Fibroblast of mammary gland (primary cell): ENCODE measurements around the gene PDRG1.
"Not testable (repeated sequence)": the region's sequence is repeated elsewhere in the genome, so short reads cannot be mapped to it uniquely, and the experiment has no call there.

Experiments
- DNase-seq: peaks from one replicate; pipeline ENCODE4 v3.0.0-alpha.2; 2010; ENCODE audit warnings: low read depth
- H3K4me3 ChIP-seq: 2 replicates; pipeline ENCODE4 v1.5.1; 2011; ENCODE audit warnings: low read depth, mild to moderate bottlenecking, low read length, moderate library complexity; ENCODE audit not compliant: control insufficient read depth
- TF ChIP-seq, protein P1 (sequence below): conservative IDR thresholded peaks from 2 replicates; pipeline ENCODE4 v1.5.1; 2011; ENCODE audit warnings: low read depth, low read length, inconsistent platforms; ENCODE audit not compliant: control insufficient read depth, insufficient read depth

PDRG1 gene

DNA sequence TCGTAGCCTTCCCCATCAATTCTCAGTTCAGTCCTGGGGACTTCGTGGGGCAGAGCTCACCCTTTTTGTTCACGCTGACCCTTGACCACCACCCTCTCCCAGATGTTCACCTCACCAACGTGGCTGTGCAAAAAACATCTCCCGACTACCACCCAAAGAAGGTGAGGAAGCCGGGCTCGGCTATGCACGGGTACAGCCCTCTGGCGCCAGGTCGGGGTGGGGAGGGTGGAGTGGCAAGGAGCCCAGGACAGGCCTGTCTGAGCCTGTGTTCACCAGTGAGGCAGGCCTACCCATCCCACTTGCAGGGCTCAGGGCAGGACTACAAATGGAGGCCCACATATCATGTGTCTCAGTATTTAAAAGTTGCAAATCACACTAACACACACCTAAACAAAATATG is 18.1 kb downstream of the PDRG1 start:
- no peak overlapping the region for H3K4me3 ChIP-seq
- DNase-seq, result no peak
- TF ChIP-seq, protein P1, sequence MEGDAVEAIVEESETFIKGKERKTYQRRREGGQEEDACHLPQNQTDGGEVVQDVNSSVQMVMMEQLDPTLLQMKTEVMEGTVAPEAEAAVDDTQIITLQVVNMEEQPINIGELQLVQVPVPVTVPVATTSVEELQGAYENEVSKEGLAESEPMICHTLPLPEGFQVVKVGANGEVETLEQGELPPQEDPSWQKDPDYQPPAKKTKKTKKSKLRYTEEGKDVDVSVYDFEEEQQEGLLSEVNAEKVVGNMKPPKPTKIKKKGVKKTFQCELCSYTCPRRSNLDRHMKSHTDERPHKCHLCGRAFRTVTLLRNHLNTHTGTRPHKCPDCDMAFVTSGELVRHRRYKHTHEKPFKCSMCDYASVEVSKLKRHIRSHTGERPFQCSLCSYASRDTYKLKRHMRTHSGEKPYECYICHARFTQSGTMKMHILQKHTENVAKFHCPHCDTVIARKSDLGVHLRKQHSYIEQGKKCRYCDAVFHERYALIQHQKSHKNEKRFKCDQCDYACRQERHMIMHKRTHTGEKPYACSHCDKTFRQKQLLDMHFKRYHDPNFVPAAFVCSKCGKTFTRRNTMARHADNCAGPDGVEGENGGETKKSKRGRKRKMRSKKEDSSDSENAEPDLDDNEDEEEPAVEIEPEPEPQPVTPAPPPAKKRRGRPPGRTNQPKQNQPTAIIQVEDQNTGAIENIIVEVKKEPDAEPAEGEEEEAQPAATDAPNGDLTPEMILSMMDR, result no peak

DNA sequence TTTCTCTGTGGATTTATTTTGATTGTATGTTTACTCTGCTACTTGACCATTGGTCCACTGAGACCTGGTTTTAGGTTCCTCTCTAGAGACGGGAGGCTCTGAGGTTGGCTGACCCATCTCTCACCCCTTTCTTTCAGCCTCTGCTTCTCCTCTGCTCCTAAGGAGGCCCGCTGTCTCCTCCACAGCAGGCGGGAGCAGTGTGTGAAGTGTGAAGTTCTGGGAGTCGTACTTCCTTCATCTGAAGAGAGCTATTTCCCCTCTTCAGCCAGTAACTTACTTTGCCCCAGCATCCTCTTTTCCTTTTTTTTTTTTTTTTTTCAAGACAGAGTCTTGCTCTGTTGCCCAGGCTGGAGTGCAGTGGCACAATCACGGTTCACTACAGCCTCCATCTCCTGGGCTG is 21.1 kb downstream of the PDRG1 start:
- no peak overlapping the region for H3K4me3 ChIP-seq
- no peak for DNase-seq
- TF ChIP-seq, protein P1, result no peak

DNA sequence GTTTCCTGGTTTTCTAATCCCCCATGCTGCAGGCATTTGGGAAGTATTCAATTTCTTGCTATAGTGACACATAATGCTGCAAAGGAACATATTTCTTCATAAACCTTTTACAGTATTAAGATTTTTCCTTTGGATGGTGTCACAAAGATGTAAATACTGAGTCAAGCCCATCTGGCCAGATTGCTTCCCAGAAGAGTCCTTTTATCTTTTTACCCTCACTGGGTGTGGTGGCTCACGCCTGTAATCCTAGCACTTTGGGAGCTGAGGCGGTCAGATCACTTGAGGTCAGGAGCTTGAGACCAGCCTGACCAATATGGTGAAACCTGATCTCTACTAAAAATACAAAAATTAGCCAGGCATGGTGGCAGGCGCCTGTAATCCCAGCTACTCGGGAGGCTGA is 22.2 kb downstream of the PDRG1 start:
- not testable (repeated sequence) for H3K4me3 ChIP-seq, DNase-seq

DNA sequence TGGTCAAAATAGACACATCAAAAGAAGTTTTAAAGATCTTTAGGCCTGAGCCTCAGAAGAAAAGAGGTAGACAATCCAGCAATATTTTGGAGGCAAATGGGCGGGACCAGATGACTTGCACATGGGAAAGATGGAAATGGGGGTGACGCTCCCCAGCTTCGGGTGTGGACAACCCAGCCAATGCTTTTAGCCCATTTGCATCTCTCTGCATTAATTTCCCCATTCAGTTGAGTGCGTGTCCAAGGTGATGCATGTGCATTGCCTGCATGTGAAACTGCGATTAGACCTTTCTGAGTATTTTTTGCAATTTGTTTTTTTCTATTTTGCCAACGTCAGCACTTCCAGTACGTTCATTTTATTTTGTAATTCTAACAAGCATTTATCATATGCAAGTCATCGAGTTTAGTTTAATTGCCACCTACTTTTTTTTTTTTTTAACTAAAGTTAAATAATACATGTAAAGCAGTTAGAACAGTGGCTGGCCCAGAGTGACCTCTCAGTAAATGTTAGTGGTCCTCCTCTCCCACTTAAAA is 24.2 kb downstream of the PDRG1 start:
- DNase-seq, result no peak
- no peak overlapping the region for H3K4me3 ChIP-seq
- TF ChIP-seq, protein P1, result no peak

DNA sequence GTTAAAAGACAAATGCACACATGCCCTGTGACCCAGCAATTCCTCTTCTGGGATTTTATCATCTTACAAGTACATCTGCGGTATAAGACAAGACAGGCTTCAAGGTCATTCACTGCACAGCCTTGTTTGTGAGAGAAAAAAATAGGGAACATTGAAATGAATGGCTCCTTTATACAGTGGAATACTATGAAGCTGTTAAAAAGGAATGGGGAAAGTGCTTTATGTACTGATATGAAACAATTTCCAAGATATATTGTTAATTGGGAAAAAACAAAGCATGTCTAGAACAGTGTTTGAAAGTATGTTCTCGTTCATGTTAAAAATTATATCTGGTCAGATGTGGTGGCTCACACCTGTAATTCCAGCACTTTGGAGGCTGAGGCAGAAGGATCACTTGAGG is 25.4 kb downstream of the PDRG1 start:
- no peak overlapping the region for H3K4me3 ChIP-seq
- TF ChIP-seq, protein P1, result no peak
- no peak for DNase-seq

DNA sequence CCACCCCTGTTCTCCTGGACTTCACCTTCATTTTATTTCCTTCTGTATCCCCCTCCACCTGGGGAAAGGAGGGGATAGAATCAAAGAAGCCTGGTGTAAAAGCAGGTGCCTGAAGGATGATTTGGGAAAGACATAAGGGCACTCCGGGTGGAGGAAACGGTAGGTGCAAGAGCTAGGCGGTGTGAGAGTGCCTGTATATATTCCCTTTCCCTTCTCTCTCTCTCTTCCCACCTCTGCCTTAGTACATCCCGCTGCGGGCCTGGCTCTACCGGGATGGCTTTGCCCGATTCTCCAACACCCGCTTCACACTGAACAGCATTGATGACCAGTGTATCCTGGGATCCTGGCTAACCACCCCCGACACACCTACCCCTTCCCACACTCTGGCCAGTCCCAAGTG is 26.2 kb downstream of the PDRG1 start:
- TF ChIP-seq, protein P1, result no peak
- no peak overlapping the region for H3K4me3 ChIP-seq

DNA sequence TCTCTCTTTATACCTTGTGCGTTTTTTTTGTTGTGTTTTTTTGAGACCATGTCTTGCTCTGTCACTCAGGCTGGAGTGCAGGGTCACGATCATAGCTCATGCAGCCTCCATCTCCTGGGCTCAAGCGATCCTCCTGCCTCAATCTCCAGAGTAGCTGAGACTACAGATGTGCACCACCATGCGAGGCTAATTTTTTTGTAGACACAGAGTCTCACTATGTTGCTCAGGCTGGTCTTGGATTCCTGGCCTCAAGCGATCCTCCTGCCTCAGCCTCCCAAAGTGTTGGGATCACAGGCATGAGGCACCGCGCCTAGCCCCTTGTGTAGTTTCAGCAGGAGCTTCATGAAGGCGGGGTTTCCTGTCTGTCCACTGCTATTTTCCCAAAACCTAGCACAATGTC is 27.3 kb downstream of the PDRG1 start:
- no peak overlapping the region for H3K4me3 ChIP-seq
- DNase-seq, result no peak
- TF ChIP-seq, protein P1, result no peak

More for the DNA sequence above, 26.2 kb downstream of the PDRG1 start:
- no peak for DNase-seq
